Stimulated activated CD8-positive, alpha-beta memory T cell treated with anti-CD3 and anti-CD28 coated beads, Interleukin-4, amount 100 ng/mL, for 48 hours (primary cell): ENCODE measurements around the gene U2SURP.
"Not testable (repeated sequence)": the region's sequence is repeated elsewhere in the genome, so short reads cannot be mapped to it uniquely, and the experiment has no call there.

ENCODE experiments used
- DNase-seq: peaks from one replicate; pipeline ENCODE4 v3.0.0-alpha.2; 2020

U2SURP gene

GRCh38 chr3:143073983-143074382 is 72.6 kb downstream of the U2SURP start:
- not testable (repeated sequence) for DNase-seq

GRCh38 chr3:143078883-143079282 is 77.5 kb downstream of the U2SURP start:
- no peak for DNase-seq

GRCh38 chr3:143080196-143080595 is 78.8 kb downstream of the U2SURP start:
- no peak for DNase-seq

GRCh38 chr3:143081365-143081764 is 80.0 kb downstream of the U2SURP start:
- DNase-seq = no peak

GRCh38 chr3:143081844-143082778 is 80.7 kb downstream of the U2SURP start:
- DNase-seq = no peak

- DNase-seq = no peak
Measured at GRCh38 chr3:143083781-143084180, 82.4 kb downstream of the U2SURP start.

GRCh38 chr3:143084856-143085731 is 83.7 kb downstream of the U2SURP start:
- no peak for DNase-seq

- DNase-seq = no peak
Measured at GRCh38 chr3:143088835-143089234, 87.5 kb downstream of the U2SURP start.

- DNase-seq = no peak
Measured at GRCh38 chr3:143089965-143090364, 88.6 kb downstream of the U2SURP start.

- no peak for DNase-seq
Measured at GRCh38 chr3:143090486-143090885, 89.1 kb downstream of the U2SURP start.

GRCh38 chr3:143090976-143091837 is 89.8 kb downstream of the U2SURP start:
- DNase-seq = no peak

GRCh38 chr3:143092191-143092590 is 90.8 kb downstream of the U2SURP start:
- no peak for DNase-seq

GRCh38 chr3:143095813-143096212 is 94.4 kb downstream of the U2SURP start:
- DNase-seq = no peak

GRCh38 chr3:143098032-143098764 is 96.8 kb downstream of the U2SURP start:
- no peak for DNase-seq

- DNase-seq = no peak
Measured at GRCh38 chr3:143099210-143099609, 97.8 kb downstream of the U2SURP start.

GRCh38 chr3:143099690-143100089 is 98.3 kb downstream of the U2SURP start:
- DNase-seq = no peak

- no peak for DNase-seq
Measured at GRCh38 chr3:143100451-143100850, 99.1 kb downstream of the U2SURP start.

- no peak for DNase-seq
Measured at GRCh38 chr3:143101792-143102381, 100.5 kb downstream of the U2SURP start.

- no peak for DNase-seq
Measured at GRCh38 chr3:143103652-143104051, 102.3 kb downstream of the U2SURP start.

GRCh38 chr3:143105170-143105569 is 103.8 kb downstream of the U2SURP start:
- no peak for DNase-seq

GRCh38 chr3:143109861-143110260 is 108.5 kb downstream of the U2SURP start:
- DNase-seq = no peak
